ENCODE results near the gene TMEM107.

The TMEM107 gene

DNA sequence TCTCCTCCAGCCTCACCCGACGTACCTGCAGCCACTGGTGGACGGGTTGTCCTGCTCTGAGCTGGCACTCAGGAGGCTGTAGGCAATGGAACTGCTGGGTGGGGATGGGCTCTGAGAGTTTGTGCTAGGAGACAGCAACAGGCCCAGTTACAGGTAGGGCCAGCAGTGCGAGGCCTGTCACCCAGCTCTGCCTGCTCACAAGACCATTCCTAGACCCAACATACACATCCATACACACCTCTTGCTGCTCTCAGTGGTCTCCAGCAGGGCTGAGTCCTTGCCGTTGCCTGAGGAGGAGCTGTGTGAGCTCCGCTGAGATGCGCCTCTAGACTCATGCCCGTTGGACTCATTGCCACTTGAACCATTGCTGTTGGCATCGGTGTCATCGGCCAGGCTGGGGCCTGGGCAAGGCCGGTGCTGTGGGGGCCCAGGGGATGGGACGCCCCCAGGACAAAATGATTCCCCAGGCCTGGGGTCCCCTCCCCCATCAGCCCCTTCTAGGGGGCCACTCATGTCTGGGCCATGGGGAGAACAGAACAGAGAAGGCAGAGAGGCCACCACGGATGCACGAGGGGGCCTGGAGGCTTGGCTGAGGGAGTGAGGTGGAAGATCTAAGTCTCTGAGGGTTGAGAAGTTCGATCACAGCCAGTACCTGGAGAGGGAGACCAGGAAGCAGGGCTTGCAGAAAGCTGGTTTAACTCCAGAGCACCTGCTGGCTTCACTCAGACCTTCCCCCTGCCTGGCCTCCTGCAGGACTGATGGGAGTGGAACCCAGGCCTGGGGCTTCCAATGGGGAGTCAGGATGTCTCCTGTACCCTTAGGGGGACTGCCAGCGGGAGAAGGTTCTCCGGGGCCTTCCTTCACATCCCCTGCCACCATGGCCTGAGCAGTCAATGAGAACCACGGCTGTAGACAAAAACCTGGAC is 25.7 kb downstream of the TMEM107 start:
- DNase-seq (ENCODE audit: low read depth, low spot score) = no peak

GRCh38 chr17:8149419-8150193 is 26.6 kb downstream of the TMEM107 start:
- no peak for DNase-seq (ENCODE audit: low read depth, low spot score)

GRCh38 chr17:8148560-8148959 is 27.6 kb downstream of the TMEM107 start:
- DNase-seq (ENCODE audit: low read depth, low spot score) = no peak

DNA sequence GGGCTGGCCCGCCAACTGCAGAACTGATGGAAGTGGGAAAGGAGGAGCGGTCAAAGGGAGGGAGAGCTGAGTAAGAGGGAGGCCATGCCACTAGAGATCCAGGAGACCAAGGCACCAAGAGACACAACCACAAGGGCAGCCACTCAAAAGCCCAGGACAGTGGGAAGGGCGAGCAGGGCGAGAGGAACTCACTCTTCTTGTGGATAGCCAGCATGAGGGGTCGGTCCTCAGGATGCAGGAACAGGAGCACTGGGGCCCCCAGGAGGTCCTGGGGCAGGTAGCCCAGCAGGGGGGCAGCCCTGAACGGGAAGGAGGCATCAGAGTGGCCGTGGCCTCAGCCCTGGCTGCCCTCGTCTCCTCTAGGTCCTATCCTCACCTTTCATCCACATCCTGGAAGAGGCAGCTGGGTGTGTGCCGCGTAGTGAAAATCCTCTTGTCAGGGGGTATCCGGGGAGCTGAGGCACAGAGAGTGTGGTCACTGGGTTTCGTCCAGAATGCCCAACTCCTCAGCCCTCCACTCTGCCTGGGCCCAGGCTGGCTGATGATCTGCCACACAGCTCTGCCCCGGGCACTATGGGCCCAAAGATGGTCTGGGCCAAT is 28.3 kb downstream of the TMEM107 start:
- no peak for DNase-seq (ENCODE audit: low read depth, low spot score)

DNA sequence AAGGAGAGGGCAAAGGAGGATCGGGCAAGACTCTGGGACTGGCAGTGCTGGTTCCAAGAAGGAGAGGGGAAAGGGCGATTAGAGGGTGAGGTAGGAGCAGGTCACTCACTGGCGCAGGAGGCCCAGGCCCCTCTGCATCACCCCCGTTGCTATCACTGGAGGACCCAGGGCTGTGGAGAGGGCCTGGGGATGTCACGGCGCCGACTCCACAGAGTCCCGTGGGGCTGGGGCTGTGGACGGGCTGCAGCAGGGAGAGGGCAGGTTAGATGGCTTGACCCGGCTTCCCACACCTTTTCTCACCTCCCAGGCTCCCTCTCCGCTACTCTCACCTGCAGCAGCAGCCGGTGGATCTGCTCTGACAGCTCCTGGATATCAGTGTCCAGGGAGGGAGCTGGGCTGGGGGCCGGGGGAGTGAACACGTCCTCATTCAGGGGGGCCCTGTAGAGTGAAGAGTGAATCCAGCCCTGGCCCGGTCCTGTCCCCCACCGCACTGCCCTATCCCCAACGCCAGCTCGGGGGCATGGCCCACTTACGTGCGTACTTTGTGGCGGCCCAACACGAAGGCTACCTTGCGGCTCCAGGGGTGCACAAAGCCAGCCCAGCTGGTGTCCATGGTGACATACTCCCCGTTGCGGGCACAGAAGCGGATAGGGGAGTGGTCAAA is 28.9 kb downstream of the TMEM107 start:
- no peak for DNase-seq (ENCODE audit: low read depth, low spot score)

DNA sequence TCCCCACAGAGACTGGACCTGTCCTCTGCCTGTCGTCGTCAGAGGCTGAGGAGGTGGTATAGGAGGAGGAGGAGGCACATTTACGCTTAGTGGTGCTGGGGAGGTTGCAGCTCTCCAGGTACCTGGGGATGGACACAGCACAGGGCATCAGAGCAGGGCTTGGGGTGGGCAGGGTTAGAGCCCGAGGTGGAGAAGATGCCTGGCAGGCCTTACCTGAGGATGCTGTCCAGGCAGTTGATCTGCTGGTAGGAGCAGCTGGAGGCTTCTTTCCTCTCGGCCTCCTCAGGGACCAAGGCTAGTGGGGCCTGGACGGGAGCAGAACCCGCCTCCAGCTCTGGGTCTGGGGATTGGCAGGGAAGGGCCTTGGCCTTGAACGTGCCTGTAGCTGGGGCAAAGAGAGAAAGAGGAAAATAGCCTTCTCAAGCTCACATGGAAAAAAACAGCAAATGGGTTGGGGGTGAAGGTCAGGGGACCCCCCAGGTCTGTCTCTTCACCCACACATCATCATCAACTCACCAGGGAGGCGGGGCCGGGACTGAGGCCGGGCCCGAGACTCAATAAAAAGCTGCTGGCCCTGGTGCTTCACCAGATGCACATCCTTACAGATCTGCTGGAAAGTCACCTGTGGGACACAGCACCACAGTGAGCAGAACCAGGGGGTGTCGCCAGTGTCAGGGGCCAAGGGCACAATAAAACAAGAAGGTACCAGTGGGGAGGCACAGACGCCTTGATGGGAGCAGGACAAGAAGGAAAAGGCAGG is 29.6 kb downstream of the TMEM107 start:
- DNase-seq (ENCODE audit: low read depth, low spot score) = no peak

DNA sequence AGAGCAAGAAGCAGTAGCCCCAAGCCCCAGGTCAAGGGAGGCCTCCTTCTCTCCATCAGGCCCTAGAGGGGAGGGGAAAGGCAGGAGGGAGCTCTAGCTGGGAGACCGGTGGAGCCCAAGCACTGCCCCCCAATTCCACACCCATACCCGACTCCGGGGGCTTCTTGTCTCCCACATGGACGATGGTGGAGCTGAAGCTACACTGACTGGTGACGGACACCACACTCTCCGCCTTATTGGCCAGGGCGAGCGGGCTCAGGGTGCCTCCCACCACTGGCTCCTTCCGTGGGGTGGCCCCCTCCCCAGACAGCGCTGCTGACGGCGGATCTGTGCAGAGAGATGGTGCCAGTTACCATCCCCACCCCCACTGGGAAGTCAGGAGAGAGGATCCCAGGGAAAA is 30.4 kb downstream of the TMEM107 start:
- no peak for DNase-seq (ENCODE audit: low read depth, low spot score)

GRCh38 chr17:8144401-8145231 is 31.6 kb downstream of the TMEM107 start:
- no peak for DNase-seq (ENCODE audit: low read depth, low spot score)

DNA sequence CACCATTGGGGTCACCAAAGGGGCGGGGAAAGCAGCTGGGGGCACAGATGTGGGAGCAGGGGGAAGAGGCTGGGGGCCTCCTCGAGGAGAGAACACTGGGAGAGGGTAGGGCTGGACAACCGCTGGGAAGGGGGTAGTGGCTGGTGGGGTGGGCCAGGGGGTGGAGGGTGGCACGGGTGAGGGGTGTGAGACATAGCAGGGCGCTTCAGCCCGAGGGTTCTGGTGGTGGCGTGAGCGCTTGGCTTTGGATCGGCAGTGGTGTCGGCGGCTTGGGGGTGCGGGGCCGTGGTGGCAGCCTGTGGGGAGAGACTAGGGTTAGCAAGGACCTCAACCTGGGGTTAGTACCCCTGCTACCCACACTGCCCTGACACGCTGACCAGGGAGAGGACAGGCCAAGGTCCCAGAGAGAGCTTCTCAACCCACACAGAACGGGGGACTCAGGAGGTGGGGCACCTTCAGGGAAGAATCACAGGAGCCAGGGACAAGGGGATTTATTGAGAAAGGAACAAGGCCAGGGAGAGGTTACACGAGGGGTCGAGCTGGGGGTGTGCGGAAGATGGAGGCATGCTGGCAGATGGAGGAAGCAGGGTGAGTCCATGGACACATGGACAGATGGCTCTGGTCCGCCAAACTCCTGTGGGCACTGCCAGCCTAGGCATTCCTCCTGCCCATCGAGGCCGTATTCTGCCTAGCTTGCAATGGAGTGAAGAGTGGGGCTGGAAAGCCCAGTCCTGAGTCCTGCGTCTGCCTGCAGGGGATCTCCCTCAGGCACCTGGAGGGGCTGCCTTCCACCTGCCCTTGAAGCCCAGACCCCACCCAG is 32.4 kb downstream of the TMEM107 start:
- DNase-seq (ENCODE audit: low read depth, low spot score) = no peak

GRCh38 chr17:8142887-8143580 is 33.1 kb downstream of the TMEM107 start:
- DNase-seq (ENCODE audit: low read depth, low spot score) = no peak

- DNase-seq (ENCODE audit: low read depth, low spot score) = no peak
Measured at GRCh38 chr17:8142158-8142886, 33.9 kb downstream of the TMEM107 start.

DNA sequence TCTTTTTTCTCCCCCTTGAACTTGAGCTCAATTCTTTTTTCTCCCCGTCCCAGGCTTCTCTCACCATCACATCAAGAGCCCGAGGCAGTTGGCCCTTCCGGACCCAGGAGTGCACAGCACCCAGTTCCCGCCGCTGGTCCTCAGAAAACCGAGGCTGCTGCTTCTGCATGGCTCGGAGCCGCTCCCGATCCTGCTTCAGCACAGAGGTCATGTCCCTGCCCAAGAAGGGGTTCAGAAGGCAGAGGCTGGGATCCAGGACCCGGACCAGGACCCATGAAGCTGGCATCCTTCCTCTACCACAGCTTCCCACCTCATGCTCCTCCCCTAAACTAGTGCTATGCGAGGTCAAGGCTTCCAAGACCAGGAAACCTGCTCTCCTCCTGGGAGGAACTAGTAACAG is 34.4 kb downstream of the TMEM107 start:
- no peak for DNase-seq (ENCODE audit: low read depth, low spot score)

- DNase-seq (ENCODE audit: low read depth, low spot score) = no peak
Measured at GRCh38 chr17:8141045-8141444, 35.1 kb downstream of the TMEM107 start.

DNA sequence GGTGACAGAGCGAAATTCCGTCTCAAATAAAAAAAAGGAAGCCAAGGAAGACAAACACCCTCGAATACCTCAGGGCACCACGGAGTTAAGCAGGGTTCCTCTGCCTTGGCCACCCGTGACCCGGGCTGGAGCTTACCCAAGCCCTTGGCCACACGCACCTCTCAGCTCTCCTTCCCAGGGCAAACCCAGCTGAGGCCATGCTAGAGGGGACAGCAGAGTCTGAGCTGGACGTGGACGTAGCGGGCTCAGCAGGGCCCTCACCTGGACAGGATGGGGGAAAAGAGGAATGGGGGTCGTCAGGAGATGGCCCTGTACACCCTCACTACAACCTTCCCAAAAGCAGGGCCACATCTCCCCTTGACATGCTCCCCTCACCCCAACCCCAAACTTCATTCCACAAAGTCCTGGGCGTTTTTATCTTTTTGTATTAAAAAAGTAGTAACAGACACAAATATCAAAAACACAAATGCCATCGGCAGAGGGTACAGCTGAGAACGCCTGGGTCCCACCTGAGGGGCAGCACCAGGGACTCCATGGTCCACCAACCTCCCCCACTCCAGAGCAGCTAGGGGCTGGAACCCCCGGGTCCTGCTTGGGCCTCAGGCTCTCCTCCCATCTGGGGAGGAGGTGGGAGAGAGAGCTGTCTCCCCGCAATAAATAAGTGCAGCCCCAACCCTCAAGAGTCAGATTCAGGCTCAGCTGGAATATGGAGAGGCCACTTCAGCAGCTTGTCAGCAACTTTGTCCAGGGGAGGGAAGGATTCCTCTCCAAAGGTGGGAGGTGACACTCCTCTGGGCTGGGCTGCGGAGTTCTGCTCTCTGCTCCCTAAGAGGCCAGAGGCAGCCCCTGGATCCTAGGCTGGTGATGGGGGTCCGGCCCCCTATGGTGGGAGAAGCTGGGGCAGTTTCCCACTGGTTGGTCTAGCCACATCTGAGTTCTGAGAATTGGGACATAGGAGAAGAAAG is 35.8 kb downstream of the TMEM107 start:
- no peak for DNase-seq (ENCODE audit: low read depth, low spot score)

GRCh38 chr17:8138672-8139371 is 37.4 kb downstream of the TMEM107 start:
- DNase-seq (ENCODE audit: low read depth, low spot score) = peak; percentile 88

- DNase-seq (ENCODE audit: low read depth, low spot score) = no peak
Measured at GRCh38 chr17:8138374-8138671, 37.9 kb downstream of the TMEM107 start.

Measured in activated CD4-positive, CD25-positive, alpha-beta regulatory T cell treated with anti-CD3 and anti-CD28 coated beads, Interleukin-2, amount 50 U/mL, for 16 hours (primary cell).